ENCODE data around the gene KRTAP5-3. TPM values are rescaled to one million over a fixed set of nuclear protein-coding genes. Genes with fewer than 3 reads are reported as not detected.
"Not testable (repeated sequence)": the region's sequence is repeated elsewhere in the genome, so short reads cannot be mapped to it uniquely, and the experiment has no call there.

The KRTAP5-3 gene
- total and polyA plus RNA-seq, 2 of the 13 experiments (the other 11 are each of a cell fraction or from before 2014, with no cell fraction given), result not detected

GRCh38 chr11:1584661-1585370 lies 23.4 kb downstream of the KRTAP5-3 start, which contains the start of gene KRTAP5-1:
KRTAP5-1 (minus strand) TSS chr11:1585283; CDS start chr11:1585249, 34 bp downstream.
- DNase-seq (ENCODE audit: low spot score); FAIRE-seq; H3K27ac ChIP-seq (ENCODE audit: extremely low read length, insufficient read depth, low read length); H3K9ac ChIP-seq (ENCODE audit: insufficient read depth, low read depth, low read length); H3K4me3 ChIP-seq (replicated peaks in 1 of 3; ENCODE audit: insufficient read depth in 1 of 3, low read depth in 2 of 3, low read length in 3 of 3); H3K4me2 ChIP-seq (ENCODE audit: low read depth, low read length); H3K79me2 ChIP-seq (ENCODE audit: insufficient read depth, low read length); H2AFZ ChIP-seq (ENCODE audit: low read length); H3K27me3 ChIP-seq (ENCODE audit: control insufficient read depth in 1 of 2, insufficient read depth in 2 of 2, low read length in 2 of 2); BruUV-seq (replicated peaks); in situ Hi-C loops (cut with HindIII; ENCODE audit: extremely low pct_ligation_motif_present, low pct_unique_long_range_greater_than_20kb); H4K20me1 ChIP-seq (ENCODE audit: insufficient read depth, low read length); ATAC-seq; H3K36me3 ChIP-seq (replicated peaks in 1 of 2; ENCODE audit: control insufficient read depth in 1 of 2, insufficient read depth in 2 of 2, low read length in 2 of 2); POLR2A ChIA-PET; H3K9me3 ChIP-seq (ENCODE audit: low read length); CTCF ChIA-PET (ENCODE audit: low intra/inter-chr PET ratio, low total read pairs); intact Hi-C loops (cut with micrococcal nuclease; ENCODE audit: unreplicated experiment): not testable (repeated sequence)
- H3K4me1 ChIP-seq (ENCODE audit: insufficient read depth, low read length), result 0 out of 2 replicates have a peak, but pooled peaks cover 12% of the 10 kb centered on the region
- 53% methylated on average over 4 of the region's 9 CpGs for WGBS (ENCODE audit: low lambda C conversion rate)

- BruUV-seq (replicated peaks); H3K27ac ChIP-seq (ENCODE audit: extremely low read length, insufficient read depth, low read length); H3K4me2 ChIP-seq (ENCODE audit: low read depth, low read length); FAIRE-seq; H3K4me1 ChIP-seq (ENCODE audit: insufficient read depth, low read length); H3K36me3 ChIP-seq (replicated peaks in 1 of 2; ENCODE audit: control insufficient read depth in 1 of 2, insufficient read depth in 2 of 2, low read length in 2 of 2); H3K9me3 ChIP-seq (ENCODE audit: low read length); in situ Hi-C loops (cut with HindIII; ENCODE audit: extremely low pct_ligation_motif_present, low pct_unique_long_range_greater_than_20kb); DNase-seq (ENCODE audit: low spot score); H3K27me3 ChIP-seq (ENCODE audit: control insufficient read depth in 1 of 2, insufficient read depth in 2 of 2, low read length in 2 of 2); H3K9ac ChIP-seq (ENCODE audit: insufficient read depth, low read depth, low read length); CTCF ChIA-PET (ENCODE audit: low intra/inter-chr PET ratio, low total read pairs); intact Hi-C loops (cut with micrococcal nuclease; ENCODE audit: unreplicated experiment); POLR2A ChIA-PET; H4K20me1 ChIP-seq (ENCODE audit: insufficient read depth, low read length); ATAC-seq; H3K4me3 ChIP-seq (replicated peaks in 1 of 3; ENCODE audit: insufficient read depth in 1 of 3, low read depth in 2 of 3, low read length in 3 of 3); H3K79me2 ChIP-seq (ENCODE audit: insufficient read depth, low read length); H2AFZ ChIP-seq (ENCODE audit: low read length): not testable (repeated sequence)
- 81% methylated on average over 2 of the region's 2 CpGs for WGBS (ENCODE audit: low lambda C conversion rate)
Observed at GRCh38 chr11:1582909-1583308, 25.4 kb downstream of the KRTAP5-3 start.

- no peak for ATAC-seq
- Histone ChIP-seq H3K4me1 (ENCODE audit: insufficient read depth, low read length) (no peaks in the 10 kb centered on the region), H3K36me3 (replicated peaks in 1 of 2; ENCODE audit: control insufficient read depth in 1 of 2, insufficient read depth in 2 of 2, low read length in 2 of 2) (no peaks in the 10 kb centered on the region), H2AFZ (ENCODE audit: low read length) (no peak overlapping the region), H3K27ac (ENCODE audit: extremely low read length, insufficient read depth, low read length) (no peak overlapping the region), H3K9ac (ENCODE audit: insufficient read depth, low read depth, low read length) (no peak overlapping the region), H3K4me2 (ENCODE audit: low read depth, low read length) (no peak overlapping the region), H3K4me3 (replicated peaks in 1 of 3; ENCODE audit: insufficient read depth in 1 of 3, low read depth in 2 of 3, low read length in 3 of 3) (no peak overlapping the region), H4K20me1 (ENCODE audit: insufficient read depth, low read length) (0 out of 2 replicates have a peak, but pooled peaks cover 2% of the 10 kb centered on the region), H3K9me3 (ENCODE audit: low read length) (peaks cover 8% of the 10 kb centered on the region), H3K79me2 (ENCODE audit: insufficient read depth, low read length) (no peaks in the 10 kb centered on the region), H3K27me3 (ENCODE audit: control insufficient read depth in 1 of 2, insufficient read depth in 2 of 2, low read length in 2 of 2) (no peaks in the 10 kb centered on the region)
- 53% methylated on average over 8 of the region's 9 CpGs for WGBS (ENCODE audit: low lambda C conversion rate)
- intact Hi-C loops (cut with micrococcal nuclease; ENCODE audit: unreplicated experiment) (no loop called here), in situ Hi-C loops (cut with HindIII; ENCODE audit: extremely low pct_ligation_motif_present, low pct_unique_long_range_greater_than_20kb) (no loop called here)
- POLR2A ChIA-PET, result no interaction called here
- no peak for FAIRE-seq
- no peak for DNase-seq (ENCODE audit: low spot score)
- CTCF ChIA-PET (ENCODE audit: low intra/inter-chr PET ratio, low total read pairs), result no interaction called here
- no TSS peak for BruUV-seq (replicated peaks)
- TF ChIP-seq, protein P1, sequence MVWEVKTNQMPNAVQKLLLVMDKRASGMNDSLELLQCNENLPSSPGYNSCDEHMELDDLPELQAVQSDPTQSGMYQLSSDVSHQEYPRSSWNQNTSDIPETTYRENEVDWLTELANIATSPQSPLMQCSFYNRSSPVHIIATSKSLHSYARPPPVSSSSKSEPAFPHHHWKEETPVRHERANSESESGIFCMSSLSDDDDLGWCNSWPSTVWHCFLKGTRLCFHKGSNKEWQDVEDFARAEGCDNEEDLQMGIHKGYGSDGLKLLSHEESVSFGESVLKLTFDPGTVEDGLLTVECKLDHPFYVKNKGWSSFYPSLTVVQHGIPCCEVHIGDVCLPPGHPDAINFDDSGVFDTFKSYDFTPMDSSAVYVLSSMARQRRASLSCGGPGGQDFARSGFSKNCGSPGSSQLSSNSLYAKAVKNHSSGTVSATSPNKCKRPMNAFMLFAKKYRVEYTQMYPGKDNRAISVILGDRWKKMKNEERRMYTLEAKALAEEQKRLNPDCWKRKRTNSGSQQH (CRISPR knock-in tag; IDR thresholded peaks at IDR 0.05; ENCODE audit: low read depth), result no peak
- TF ChIP-seq CBX5 (CRISPR knock-in tag; IDR thresholded peaks at IDR 0.05; ENCODE audit: borderline replicate concordance), result no peak
Observed at GRCh38 chr11:1581976-1582375, 26.3 kb downstream of the KRTAP5-3 start.
